RWPE2 (cell line): ENCODE data around the gene DUSP19.

Experiments used
- ATAC-seq: fragments of 200-7000 bp; cut with Tn5 transposase; 3 replicates; pipeline ENCODE4 v1.9.1; 2021; ENCODE audit warnings: low read depth
- DNase-seq: peaks from one replicate; pipeline ENCODE4 v3.0.0-alpha.2; 2020; ENCODE audit warnings: low spot score
- H3K27ac ChIP-seq: fragments of 450-650 bp; 2 replicates; pipeline ENCODE4 v1.5.1; 2017; ENCODE audit warnings: mild to moderate bottlenecking; ENCODE audit not compliant: poor library complexity, severe bottlenecking
- H3K27me3 ChIP-seq: fragments of 250-450 bp; sonication (Bioruptor Pico); 2 replicates; pipeline ENCODE4 v1.5.1; 2021; ENCODE audit warnings: mild to moderate bottlenecking, moderate library complexity; ENCODE audit not compliant: insufficient read depth, poor library complexity, severe bottlenecking
- H3K36me3 ChIP-seq: fragments of 250-450 bp; sonication (Bioruptor Pico); 2 replicates; pipeline ENCODE4 v1.5.1; 2020; ENCODE audit warnings: low read depth, mild to moderate bottlenecking, moderate library complexity
- H3K4me1 ChIP-seq: fragments of 250-450 bp; sonication (Bioruptor Pico); 2 replicates; pipeline ENCODE4 v1.5.1; 2021; ENCODE audit warnings: mild to moderate bottlenecking, moderate library complexity; ENCODE audit not compliant: insufficient read depth, poor library complexity, severe bottlenecking
- H3K4me3 ChIP-seq: fragments of 250-450 bp; sonication (Bioruptor Pico); 2 replicates; pipeline ENCODE4 v1.5.1; 2021; ENCODE audit warnings: mild to moderate bottlenecking, moderate library complexity; ENCODE audit not compliant: severe bottlenecking
- H3K9me3 ChIP-seq: fragments of 250-450 bp; sonication (Bioruptor Pico); 2 replicates; pipeline ENCODE4 v1.5.1; 2021; ENCODE audit warnings: mild to moderate bottlenecking, moderate library complexity; ENCODE audit not compliant: severe bottlenecking
- CTCF ChIP-seq: fragments of 450-650 bp; IDR thresholded peaks from one replicate; pipeline ENCODE4 v1.5.1; 2017; ENCODE audit warnings: mild to moderate bottlenecking, moderate library complexity; ENCODE audit not compliant: poor library complexity, severe bottlenecking

Gene DUSP19

GRCh38 chr2:183091954-183092345 lies 13.4 kb downstream of the DUSP19 start:
- ATAC-seq, result no peak
- H3K4me1 ChIP-seq, result peaks cover 7% of the 10 kb centered on the region
- H3K27ac ChIP-seq, result no peak overlapping the region
- H3K9me3 ChIP-seq, result no peaks in the 10 kb centered on the region
- H3K27me3 ChIP-seq, result no peaks in the 10 kb centered on the region
- no peaks in the 10 kb centered on the region for H3K36me3 ChIP-seq
- DNase-seq, result no peak
- TF ChIP-seq CTCF, result no peak
- no peak overlapping the region for H3K4me3 ChIP-seq

DNA sequence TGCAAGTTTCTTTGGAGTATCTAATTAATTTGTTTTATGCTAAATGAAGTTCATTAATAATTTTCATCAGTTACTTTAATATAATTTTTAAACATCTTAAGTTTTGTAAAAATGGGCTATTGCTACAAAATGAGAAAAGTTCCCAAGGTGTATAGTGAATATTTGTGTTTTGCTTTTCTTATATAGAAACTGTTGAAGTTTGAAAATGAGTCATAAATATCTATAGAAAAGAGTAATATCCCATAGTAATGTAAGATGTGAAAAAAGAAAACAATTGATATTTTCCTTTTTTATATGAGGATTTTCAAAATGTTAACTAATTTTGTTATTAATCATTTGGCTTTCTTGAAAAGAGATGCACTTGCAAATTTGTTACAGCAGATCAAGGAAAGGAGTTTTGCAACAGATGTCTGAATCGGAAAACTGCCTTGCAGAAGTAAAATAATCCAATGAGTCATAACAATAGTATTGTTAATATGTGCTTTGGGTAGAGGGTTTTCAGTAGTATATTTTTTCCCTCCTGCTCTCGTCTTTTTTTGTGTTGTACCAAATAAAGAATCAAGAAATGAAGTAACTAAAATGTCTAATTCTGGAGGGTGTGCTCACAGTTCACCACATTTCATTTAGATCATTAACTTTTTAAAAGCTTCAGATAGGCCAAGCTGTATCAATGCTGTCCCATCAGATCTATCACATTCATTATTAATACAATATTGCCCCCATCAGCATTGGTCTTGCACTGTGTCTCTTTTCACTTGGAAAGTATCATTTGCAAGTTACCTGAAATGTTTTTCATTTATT lies 15.5 kb downstream of the DUSP19 start:
- Histone ChIP-seq H3K4me3 (no peak overlapping the region), H3K27ac (no peak overlapping the region), H3K27me3 (no peaks in the 10 kb centered on the region), H3K36me3 (no peaks in the 10 kb centered on the region), H3K9me3 (no peaks in the 10 kb centered on the region), H3K4me1 (peaks cover 7% of the 10 kb centered on the region)
- ATAC-seq, result peak; percentile 81
- TF ChIP-seq CTCF, result peak; percentile 48
- no peak for DNase-seq

DNA sequence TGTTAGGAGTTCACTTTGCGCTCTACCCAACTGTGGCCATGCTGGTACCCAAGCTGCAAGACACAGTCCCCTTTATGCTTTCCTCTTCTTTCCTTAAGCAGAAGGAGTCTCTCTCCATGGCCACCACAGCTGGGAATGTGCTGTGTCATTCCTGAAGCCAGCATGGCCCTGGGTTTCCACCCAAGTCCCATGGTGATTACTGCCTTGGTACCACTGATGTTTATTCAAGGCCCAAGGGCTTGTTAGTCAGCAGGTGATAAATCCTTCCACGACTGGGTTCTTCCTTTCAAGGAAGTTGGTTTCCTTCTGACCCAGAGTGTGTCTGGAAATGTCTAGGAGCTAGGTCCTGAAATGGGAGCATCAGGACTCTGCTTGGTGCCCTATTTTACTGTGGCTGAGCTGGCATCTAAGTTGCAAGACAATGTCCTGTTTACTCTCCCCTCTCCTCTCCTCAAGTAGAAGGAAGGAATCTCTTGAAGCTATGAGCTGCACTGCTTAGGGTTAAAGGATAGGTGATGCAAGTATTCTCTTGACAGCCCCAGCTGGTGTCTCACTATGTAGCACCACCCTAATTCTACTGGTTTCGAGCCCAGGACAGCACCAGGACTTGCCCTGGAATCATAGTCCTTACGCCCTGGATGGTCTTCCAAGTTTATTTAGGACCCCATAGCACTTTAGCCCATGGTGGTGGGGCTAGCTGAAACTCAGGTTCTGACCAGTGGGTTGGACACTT lies 27.0 kb downstream of the DUSP19 start:
- no peaks in the 10 kb centered on the region for H3K4me1 ChIP-seq
- H3K27ac ChIP-seq, result no peak overlapping the region
- H3K36me3 ChIP-seq, result no peaks in the 10 kb centered on the region
- ATAC-seq, result no peak
- no peak overlapping the region for H3K4me3 ChIP-seq
- no peaks in the 10 kb centered on the region for H3K9me3 ChIP-seq
- TF ChIP-seq CTCF, result no peak
- H3K27me3 ChIP-seq, result no peaks in the 10 kb centered on the region
- DNase-seq, result no peak

DNA sequence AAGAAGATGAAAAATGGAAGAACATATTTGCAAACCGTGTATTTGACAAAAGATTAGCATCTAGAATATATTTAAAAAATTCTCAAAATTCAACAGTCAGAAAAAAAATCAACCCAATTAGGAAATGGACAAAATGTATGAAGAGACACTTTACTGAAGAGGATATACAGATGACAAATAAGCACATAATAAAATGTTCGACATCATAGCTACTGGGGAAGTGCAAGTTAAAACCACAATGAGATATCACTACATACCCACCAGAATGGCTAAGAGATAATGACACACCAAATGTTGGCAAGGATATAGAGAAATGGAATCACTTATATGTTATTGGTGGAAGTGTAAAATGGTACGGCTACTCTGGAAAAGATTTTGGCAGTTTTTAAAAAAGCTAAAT lies 34.0 kb downstream of the DUSP19 start:
- Histone ChIP-seq H3K9me3 (no peaks in the 10 kb centered on the region), H3K27ac (no peak overlapping the region), H3K27me3 (no peaks in the 10 kb centered on the region), H3K36me3 (no peaks in the 10 kb centered on the region), H3K4me3 (no peak overlapping the region), H3K4me1 (no peaks in the 10 kb centered on the region)
- ATAC-seq (no peak), DNase-seq (no peak)
- no peak for TF ChIP-seq CTCF

- H3K27me3 ChIP-seq, result no peaks in the 10 kb centered on the region
- DNase-seq (no peak), ATAC-seq (no peak)
- H3K36me3 ChIP-seq, result no peaks in the 10 kb centered on the region
- TF ChIP-seq CTCF, result no peak
- no peak overlapping the region for H3K27ac ChIP-seq
- H3K4me3 ChIP-seq, result no peak overlapping the region
- H3K9me3 ChIP-seq, result no peaks in the 10 kb centered on the region
- no peaks in the 10 kb centered on the region for H3K4me1 ChIP-seq
Observed at GRCh38 chr2:183113630-183114029, 35.1 kb downstream of the DUSP19 start.
